ENCODE data around the gene TTC16.

GRCh38 chr9:127749090-127749787 lies 33.4 kb downstream of the TTC16 start:
- TF ChIP-seq CTCF (IDR thresholded peaks at IDR 0.05; ENCODE audit: low read depth, low read length, missing input control) (no peak), FOXA1 (IDR thresholded peaks at IDR 0.05) (no peak), EGR1 (IDR thresholded peaks at IDR 0.05; ENCODE audit: low read depth in 2 of 2) (no peak), GABPA (IDR thresholded peaks at IDR 0.05 in 1 of 2, conservative IDR thresholded peaks at IDR 0.05 in 1 of 2) (no peak), RAD21 (IDR thresholded peaks at IDR 0.05) (no peak), TAF1 (conservative IDR thresholded peaks at IDR 0.05) (no peak)
